GM21423 (cell line): ENCODE data around the gene EXD3.
A peak's percentile ranks its signal among the peaks of the same experiment; 100 is the strongest.

ENCODE experiments used
- ATAC-seq: cut with Tn5 transposase; IDR thresholded peaks from one replicate; pipeline ENCODE4 v1.9.1; 2021; ENCODE audit warnings: mild to moderate bottlenecking, moderate library complexity; ENCODE audit not compliant: unreplicated experiment

EXD3 gene

GRCh38 chr9:137434498-137435380, 11.8 kb upstream of the EXD3 start:
- no peak for ATAC-seq

- ATAC-seq = no peak
Observed at GRCh38 chr9:137433916-137434431, 11.0 kb upstream of the EXD3 start.

GRCh38 chr9:137433349-137433915, 10.5 kb upstream of the EXD3 start:
- ATAC-seq = no peak

GRCh38 chr9:137432687-137433348, 9.9 kb upstream of the EXD3 start:
- no peak for ATAC-seq

GRCh38 chr9:137431416-137431931, 8.5 kb upstream of the EXD3 start:
- ATAC-seq = no peak

GRCh38 chr9:137430723-137431415, 7.9 kb upstream of the EXD3 start:
- no peak for ATAC-seq

- no peak for ATAC-seq
Observed at GRCh38 chr9:137429974-137430722, 7.2 kb upstream of the EXD3 start.

GRCh38 chr9:137429546-137429890, 6.6 kb upstream of the EXD3 start:
- no peak for ATAC-seq

GRCh38 chr9:137428841-137429545, 6.0 kb upstream of the EXD3 start:
- ATAC-seq = no peak

- no peak for ATAC-seq
Observed at GRCh38 chr9:137428311-137428630, 5.3 kb upstream of the EXD3 start.

- no peak for ATAC-seq
Observed at GRCh38 chr9:137427454-137428310, 4.7 kb upstream of the EXD3 start.

- ATAC-seq = no peak
Observed at GRCh38 chr9:137426018-137426681, 3.2 kb upstream of the EXD3 start.

- peak; percentile 5 for ATAC-seq
Observed at GRCh38 chr9:137423514-137424291, 741 bp upstream of the EXD3 start.

- ATAC-seq = no peak
Observed at GRCh38 chr9:137421838-137422603, 941 bp downstream of the EXD3 start.

GRCh38 chr9:137417161-137418021, 5.6 kb downstream of the EXD3 start:
- no peak for ATAC-seq
